H9 (cell line): Measurements from ENCODE around the gene GPR42. TPM values are rescaled to one million over a fixed set of nuclear protein-coding genes. Genes with fewer than 3 reads are reported as not detected.

Source experiments
- DNase-seq: peaks from one replicate; pipeline ENCODE4 v3.0.0-alpha.2; 2017
- H2AFZ ChIP-seq: one replicate; pipeline ENCODE4 v1.6.1; 2013; ENCODE audit warnings: mild to moderate bottlenecking, low read length, control low read depth, moderate library complexity
- H2AK5ac ChIP-seq: 2 replicates; pipeline ENCODE4 v1.6.1; 2013; ENCODE audit warnings: low read length, control low read depth, mixed read lengths; ENCODE audit not compliant: insufficient read length
- H2BK120ac ChIP-seq: one replicate; pipeline ENCODE4 v1.6.1; 2013; ENCODE audit warnings: low read depth, mild to moderate bottlenecking, low read length, control low read depth, inconsistent platforms; ENCODE audit not compliant: poor library complexity, severe bottlenecking
- H2BK12ac ChIP-seq: 2 replicates; pipeline ENCODE4 v1.6.1; 2013; ENCODE audit warnings: low read length, control low read depth, mixed read lengths, low read depth; ENCODE audit not compliant: insufficient read length
- H2BK15ac ChIP-seq: 2 replicates; pipeline ENCODE4 v1.6.1; 2013; ENCODE audit warnings: low read depth, low read length, control low read depth
- H2BK20ac ChIP-seq: one replicate; pipeline ENCODE4 v1.6.1; 2013; ENCODE audit warnings: low read depth, mild to moderate bottlenecking, low read length, control low read depth, inconsistent platforms; ENCODE audit not compliant: poor library complexity, severe bottlenecking
- H2BK5ac ChIP-seq: 2 replicates; pipeline ENCODE4 v1.6.1; 2013; ENCODE audit warnings: low read length, control low read depth, mixed read lengths; ENCODE audit not compliant: insufficient read length
- H3K14ac ChIP-seq: 2 replicates; pipeline ENCODE4 v1.6.1; 2013; ENCODE audit warnings: low read length, control low read depth; ENCODE audit not compliant: insufficient read depth
- H3K18ac ChIP-seq: 2 replicates; pipeline ENCODE4 v1.6.1; 2013; ENCODE audit warnings: low read depth, mild to moderate bottlenecking, mixed read lengths, low read length, control low read depth; ENCODE audit not compliant: insufficient read length
- H3K23ac ChIP-seq: 2 replicates; pipeline ENCODE4 v1.6.1; 2013; ENCODE audit warnings: low read length, control low read depth, mixed read lengths, low read depth; ENCODE audit not compliant: insufficient read length
- H3K23me2 ChIP-seq: 2 replicates; pipeline ENCODE4 v1.6.1; 2013; ENCODE audit warnings: low read depth, mild to moderate bottlenecking, mixed read lengths, low read length, control low read depth; ENCODE audit not compliant: insufficient read length, poor library complexity, severe bottlenecking
- H3K27ac ChIP-seq: 2 replicates; pipeline ENCODE4 v1.5.1; 2013; ENCODE audit warnings: low read length, control low read depth, mixed read lengths, low read depth; ENCODE audit not compliant: insufficient read length
- H3K27me3 ChIP-seq: 2 replicates; pipeline ENCODE4 v1.6.1; 2013; ENCODE audit warnings: low read length, control low read depth, inconsistent platforms; ENCODE audit not compliant: insufficient read depth
- H3K4ac ChIP-seq: 2 replicates; pipeline ENCODE4 v1.6.1; 2013; ENCODE audit warnings: low read depth, mild to moderate bottlenecking, control low read depth, inconsistent platforms, low read length, moderate library complexity
- H3K4me1 ChIP-seq: 2 replicates; pipeline ENCODE4 v1.6.1; 2013; ENCODE audit warnings: low read length, control low read depth, inconsistent platforms; ENCODE audit not compliant: insufficient read depth
- H3K4me2 ChIP-seq: 2 replicates; pipeline ENCODE4 v1.6.1; 2013; ENCODE audit warnings: low read length, control low read depth, mixed read lengths; ENCODE audit not compliant: insufficient read length, insufficient read depth
- H3K56ac ChIP-seq: 2 replicates; pipeline ENCODE4 v1.6.1; 2013; ENCODE audit warnings: low read depth, mild to moderate bottlenecking, mixed read lengths, low read length, control low read depth; ENCODE audit not compliant: insufficient read length
- H3K79me1 ChIP-seq: 2 replicates; pipeline ENCODE4 v1.6.1; 2013; ENCODE audit warnings: low read depth, mild to moderate bottlenecking, moderate library complexity, low read length, control low read depth, inconsistent platforms; ENCODE audit not compliant: insufficient read depth, poor library complexity, severe bottlenecking
- H3K79me2 ChIP-seq: 2 replicates; pipeline ENCODE4 v1.6.1; 2013; ENCODE audit warnings: low read length, control low read depth, inconsistent platforms; ENCODE audit not compliant: insufficient read depth
- H3K9ac ChIP-seq: 2 replicates; pipeline ENCODE4 v1.6.1; 2013; ENCODE audit warnings: low read length, control low read depth, mixed read lengths; ENCODE audit not compliant: insufficient read length; ENCODE audit errors: extremely low read depth
- H3K9me3 ChIP-seq: one replicate; pipeline ENCODE4 v1.6.1; 2013; ENCODE audit warnings: low read depth, low read length, inconsistent platforms; ENCODE audit not compliant: control insufficient read depth
- H3T11ph ChIP-seq: one replicate; pipeline ENCODE4 v1.6.1; 2013; ENCODE audit warnings: mild to moderate bottlenecking, low read length, control low read depth, inconsistent platforms
- H4K20me1 ChIP-seq: one replicate; pipeline ENCODE4 v1.6.1; 2013; ENCODE audit not compliant: control insufficient read depth, insufficient read length, insufficient read depth
- H4K5ac ChIP-seq: 2 replicates; pipeline ENCODE4 v1.6.1; 2013; ENCODE audit warnings: low read depth, mild to moderate bottlenecking, mixed read lengths, low read length, control low read depth; ENCODE audit not compliant: insufficient read length
- H4K8ac ChIP-seq: replicated peaks from 2 replicates; pipeline ENCODE4 v1.6.1; 2013; ENCODE audit warnings: low read length, control low read depth, mixed read lengths, low read depth; ENCODE audit not compliant: insufficient read length
- H4K91ac ChIP-seq: 2 replicates; pipeline ENCODE4 v1.6.1; 2013; ENCODE audit warnings: low read depth, mild to moderate bottlenecking, moderate library complexity, mixed read lengths, low read length, control low read depth; ENCODE audit not compliant: insufficient read length
- H3K27ac Mint-ChIP-seq, 3 experiments: 2 replicates in 2 of 3; 3 replicates in 1 of 3; pipeline ENCODE4 v1.8.0; 2020 to 2021; ENCODE audit warnings: mixed read lengths in 3 of 3, mild to moderate bottlenecking in 1 of 3, moderate library complexity in 1 of 3
- H3K27me3 Mint-ChIP-seq: 2 replicates; pipeline ENCODE4 v1.8.0; 2021; ENCODE audit warnings: low read depth, mild to moderate bottlenecking, moderate library complexity, mixed read lengths
- H3K36me3 Mint-ChIP-seq, 3 experiments: 2 replicates in 2 of 3; 3 replicates in 1 of 3; pipeline ENCODE4 v1.8.0; 2020 to 2021; ENCODE audit warnings: low read depth in 3 of 3, mixed read lengths in 3 of 3; ENCODE audit not compliant: insufficient read depth in 1 of 3
- H3K4me1 Mint-ChIP-seq, 2 experiments: 2 replicates each; pipeline ENCODE4 v1.8.0; 2020; ENCODE audit warnings: mixed read lengths in 2 of 2
- H3K4me3 Mint-ChIP-seq, 2 experiments: 2 replicates in 1 of 2; 3 replicates in 1 of 2; pipeline ENCODE4 v1.8.0; 2020 to 2021; ENCODE audit warnings: mild to moderate bottlenecking in 2 of 2, mixed read lengths in 2 of 2, moderate library complexity in 1 of 2
- H3K9me3 Mint-ChIP-seq, 2 experiments: 2 replicates in 1 of 2; 3 replicates in 1 of 2; pipeline ENCODE4 v1.8.0; 2020; ENCODE audit warnings: mild to moderate bottlenecking in 2 of 2, mixed read lengths in 2 of 2, moderate library complexity in 1 of 2
- WGBS: extraction: QIAGEN DNeasy Blood & Tissue Kit; methylation state at CpG from one replicate; pipeline ENCODE4 v1.1.7; 2013; ENCODE audit warnings: missing lambda C conversion rate, low lambda C conversion rate, mixed read lengths; ENCODE audit not compliant: insufficient read length; ENCODE audit errors: extremely low coverage; 5-methylcytosine and 5-hydroxymethylcytosine counted together
- total RNA-seq: library from RNA; stranded (reverse); gene quantifications from 2 replicates; pipeline ENCODE4 v1.2.1, GENCODE V29; 2021
- TF ChIP-seq, protein P1 (sequence below): fragments of 200-600 bp; sonication (generic); conservative IDR thresholded peaks from 3 replicates; pipeline ENCODE4 v1.8.0; 2021; ENCODE audit warnings: antibody characterized with exemption, mild to moderate bottlenecking

The GPR42 gene
- total RNA-seq, 1 experiment from 2014 or later = not detected

DNA sequence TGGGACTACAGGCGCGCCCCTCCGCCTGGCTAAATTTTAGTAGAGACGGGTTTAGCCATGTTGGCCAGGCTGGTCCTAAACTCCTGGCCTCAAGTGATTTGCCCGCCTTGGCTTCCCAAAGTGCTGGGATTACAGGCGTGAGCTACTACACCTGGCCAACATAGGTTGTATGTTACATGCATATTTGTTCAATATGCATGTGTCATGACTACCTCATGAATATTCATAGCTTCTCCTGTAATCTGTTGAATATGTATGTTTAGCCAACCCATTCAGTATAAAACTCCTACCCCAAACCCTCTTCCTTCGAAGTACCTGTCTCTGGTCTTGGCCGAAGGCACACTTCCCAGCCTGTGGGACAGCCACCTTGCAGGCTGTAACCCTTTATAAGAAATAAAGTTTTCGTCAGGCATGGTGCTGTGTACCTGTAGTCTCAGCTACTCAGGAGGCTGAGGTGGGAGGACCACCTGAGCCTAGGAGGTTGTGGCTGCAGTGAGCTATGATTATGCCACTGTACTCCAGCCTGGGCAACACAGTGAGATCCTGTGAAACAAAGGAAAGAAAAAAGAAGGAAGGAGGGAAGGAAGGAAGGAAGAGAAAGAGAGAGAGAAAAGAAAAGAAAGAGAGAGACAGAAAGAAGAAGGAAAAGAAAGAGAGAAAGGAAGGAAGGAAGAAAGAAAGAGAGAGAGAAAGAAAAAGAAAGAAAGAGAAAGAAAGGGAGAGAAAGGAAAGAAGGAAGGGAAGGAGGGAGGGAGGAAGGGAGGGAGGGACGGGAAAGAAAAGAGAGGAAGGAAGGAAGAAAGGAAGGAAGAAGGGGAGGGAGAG, 29.3 kb downstream of the GPR42 start:
- Mint-ChIP-seq H3K27ac (no peak overlapping the region; a peak in 1 of 7 replicates), H3K4me3 (no peak overlapping the region), H3K27me3 (peaks cover 2% of the 10 kb centered on the region; the same call in 1 of the 2 replicates), H3K9me3 (no peaks in the 10 kb centered on the region; a peak in 1 of 5 replicates), H3K36me3 (no peaks in the 10 kb centered on the region), H3K4me1 (peaks cover 0 to 1% of the 10 kb centered on the region in 2 experiments; a peak in 2 of 4 replicates)
- no peak for DNase-seq
- Histone ChIP-seq H2BK5ac (no peak overlapping the region), H2AFZ (no peak overlapping the region), H3K23me2 (no peaks in the 10 kb centered on the region), H3K18ac (no peak overlapping the region), H3K56ac (no peak overlapping the region), H4K8ac (no peak overlapping the region), H3T11ph (no peak overlapping the region), H2BK120ac (no peak overlapping the region), H3K4me1 (no peaks in the 10 kb centered on the region), H2BK20ac (no peak overlapping the region), H3K9me3 (no peaks in the 10 kb centered on the region), H4K5ac (no peak overlapping the region), H3K4ac (no peak overlapping the region), H2AK5ac (no peak overlapping the region), H2BK15ac (no peak overlapping the region), H3K27me3 (no peaks in the 10 kb centered on the region), H4K20me1 (no peaks in the 10 kb centered on the region), H3K27ac (no peak overlapping the region), H3K79me2 (no peaks in the 10 kb centered on the region), H3K23ac (no peak overlapping the region), H2BK12ac (no peak overlapping the region), H3K14ac (no peak overlapping the region), H3K4me2 (no peak overlapping the region), H4K91ac (no peak overlapping the region), H3K79me1 (no peaks in the 10 kb centered on the region), H3K9ac (no peak overlapping the region)
- WGBS = no CpG with 5 or more reads among the region's 10 CpGs
- TF ChIP-seq, protein P1, sequence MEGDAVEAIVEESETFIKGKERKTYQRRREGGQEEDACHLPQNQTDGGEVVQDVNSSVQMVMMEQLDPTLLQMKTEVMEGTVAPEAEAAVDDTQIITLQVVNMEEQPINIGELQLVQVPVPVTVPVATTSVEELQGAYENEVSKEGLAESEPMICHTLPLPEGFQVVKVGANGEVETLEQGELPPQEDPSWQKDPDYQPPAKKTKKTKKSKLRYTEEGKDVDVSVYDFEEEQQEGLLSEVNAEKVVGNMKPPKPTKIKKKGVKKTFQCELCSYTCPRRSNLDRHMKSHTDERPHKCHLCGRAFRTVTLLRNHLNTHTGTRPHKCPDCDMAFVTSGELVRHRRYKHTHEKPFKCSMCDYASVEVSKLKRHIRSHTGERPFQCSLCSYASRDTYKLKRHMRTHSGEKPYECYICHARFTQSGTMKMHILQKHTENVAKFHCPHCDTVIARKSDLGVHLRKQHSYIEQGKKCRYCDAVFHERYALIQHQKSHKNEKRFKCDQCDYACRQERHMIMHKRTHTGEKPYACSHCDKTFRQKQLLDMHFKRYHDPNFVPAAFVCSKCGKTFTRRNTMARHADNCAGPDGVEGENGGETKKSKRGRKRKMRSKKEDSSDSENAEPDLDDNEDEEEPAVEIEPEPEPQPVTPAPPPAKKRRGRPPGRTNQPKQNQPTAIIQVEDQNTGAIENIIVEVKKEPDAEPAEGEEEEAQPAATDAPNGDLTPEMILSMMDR = no peak
